ENCODE data around the gene FBXW4.
"Not testable (repeated sequence)": the region's sequence is repeated elsewhere in the genome, so short reads cannot be mapped to it uniquely, and the experiment has no call there.

Gene FBXW4

DNA sequence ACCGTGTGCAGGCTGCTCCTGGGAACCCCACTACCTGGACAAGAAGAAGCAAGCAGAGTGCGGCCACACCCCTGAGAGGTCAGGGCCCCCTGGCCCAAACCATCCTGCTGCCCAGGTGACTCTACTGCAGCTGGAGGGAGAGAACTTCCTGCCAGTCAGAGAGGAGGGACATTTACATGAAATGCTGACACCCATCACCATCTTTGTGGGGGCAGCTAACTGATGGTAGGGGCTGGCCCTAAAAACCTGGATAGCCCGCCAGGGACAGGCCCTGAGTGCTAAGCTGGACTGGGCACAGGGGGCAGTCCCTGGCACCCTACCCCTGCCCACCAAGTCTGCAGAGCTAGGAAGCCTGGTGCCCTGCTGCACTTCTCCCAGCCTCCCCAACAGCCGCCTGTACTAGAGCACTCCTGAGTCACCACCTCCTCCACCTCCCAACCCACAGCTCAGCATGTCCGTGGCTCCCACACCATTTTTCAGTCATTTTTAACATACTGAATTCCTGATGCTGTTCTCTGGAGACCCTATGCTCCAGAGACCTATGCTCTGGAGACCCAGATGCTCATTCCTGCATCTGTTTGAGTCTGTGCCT is 79.3 kb downstream of the FBXW4 start:
- DNase-seq, result no peak

DNA sequence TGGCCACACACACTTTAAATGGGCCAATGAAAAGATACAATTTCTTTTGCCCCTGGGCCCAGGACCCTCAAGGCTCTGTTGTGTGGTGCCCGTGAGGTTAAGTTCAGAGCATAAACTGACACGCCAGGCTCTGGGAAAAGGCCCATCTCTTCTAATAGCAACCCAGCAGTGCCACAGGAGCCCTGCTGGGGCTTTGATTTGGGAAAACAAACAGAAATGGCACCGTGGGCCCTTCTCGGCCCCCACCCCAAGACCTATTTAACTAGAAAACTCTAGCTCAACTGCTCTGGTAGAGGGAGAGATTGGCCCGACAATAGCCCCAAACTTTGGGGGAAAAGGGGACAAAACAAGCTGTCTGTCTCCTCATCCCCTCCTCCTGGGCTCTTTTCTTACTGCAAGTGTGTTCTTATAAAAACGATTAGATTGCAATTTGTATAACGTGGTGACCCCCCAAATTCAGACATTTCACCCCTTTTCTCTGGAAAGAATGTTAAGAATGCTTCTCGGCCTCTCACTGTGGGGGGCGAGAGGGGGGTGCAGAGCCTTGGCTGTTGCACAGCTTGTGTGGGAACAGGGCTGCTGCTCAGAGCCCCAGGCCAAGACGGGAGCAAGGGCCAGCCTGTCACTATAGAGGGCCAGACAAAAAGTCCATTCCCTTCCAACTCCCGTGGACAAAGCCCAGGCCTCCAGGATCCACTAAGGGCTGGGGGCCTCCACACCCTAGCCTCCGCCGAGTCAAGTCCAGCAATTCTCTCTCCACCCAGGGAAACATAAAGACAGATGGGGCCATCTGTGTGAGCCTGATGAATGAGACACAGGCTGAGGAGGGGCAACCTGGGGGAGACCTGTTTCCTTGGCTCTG is 80.1 kb downstream of the FBXW4 start:
- no peak for DNase-seq

DNA sequence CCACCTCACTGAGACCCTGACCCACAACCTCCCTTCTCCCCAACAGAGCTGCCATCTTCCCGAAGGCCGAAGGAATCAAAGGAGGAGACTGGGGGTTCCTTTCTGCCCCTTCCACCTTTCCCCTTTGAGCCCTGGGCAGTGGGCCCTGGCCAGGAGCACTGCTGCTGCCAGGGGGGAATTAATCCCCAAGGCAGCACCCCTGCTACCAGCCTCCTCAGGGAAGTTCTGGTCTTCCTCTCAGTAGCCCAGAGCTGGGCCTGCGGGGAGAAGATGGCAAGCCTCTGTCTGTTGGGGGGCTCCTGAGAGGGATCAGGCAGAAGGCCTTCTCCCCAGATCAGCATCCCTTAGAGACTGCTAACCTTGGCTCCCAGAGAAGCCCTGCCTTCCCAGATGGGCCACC is 81.3 kb downstream of the FBXW4 start:
- DNase-seq, result no peak

DNA sequence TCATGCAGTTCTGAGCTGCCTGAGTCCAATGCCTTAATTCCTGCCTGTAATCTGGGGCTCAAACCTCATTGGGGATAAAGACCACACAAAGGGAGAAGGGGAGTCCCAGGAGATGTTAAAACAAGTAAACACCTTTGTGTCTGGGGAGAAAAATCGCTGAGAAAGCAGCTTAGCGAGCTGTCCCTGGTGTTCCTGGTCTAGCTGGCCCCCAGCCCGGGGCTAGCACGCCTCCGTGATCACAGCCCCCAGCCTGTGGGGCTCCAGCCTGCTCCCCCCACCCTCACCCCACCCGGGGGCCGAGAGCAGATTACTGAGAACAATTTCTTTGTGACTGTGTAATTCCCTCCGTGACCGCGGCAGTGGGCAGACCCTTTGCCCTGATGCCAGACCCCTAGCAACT is 82.1 kb downstream of the FBXW4 start:
- no peak for DNase-seq

GRCh38 chr10:101612086-101612485 is 82.9 kb downstream of the FBXW4 start:
- DNase-seq, result no peak

- DNase-seq, result no peak
Measured at GRCh38 chr10:101611096-101611905, 83.7 kb downstream of the FBXW4 start.

- DNase-seq, result no peak
Measured at GRCh38 chr10:101609481-101609880, 85.5 kb downstream of the FBXW4 start.

- no peak for DNase-seq
Measured at GRCh38 chr10:101607124-101607523, 87.8 kb downstream of the FBXW4 start.

DNA sequence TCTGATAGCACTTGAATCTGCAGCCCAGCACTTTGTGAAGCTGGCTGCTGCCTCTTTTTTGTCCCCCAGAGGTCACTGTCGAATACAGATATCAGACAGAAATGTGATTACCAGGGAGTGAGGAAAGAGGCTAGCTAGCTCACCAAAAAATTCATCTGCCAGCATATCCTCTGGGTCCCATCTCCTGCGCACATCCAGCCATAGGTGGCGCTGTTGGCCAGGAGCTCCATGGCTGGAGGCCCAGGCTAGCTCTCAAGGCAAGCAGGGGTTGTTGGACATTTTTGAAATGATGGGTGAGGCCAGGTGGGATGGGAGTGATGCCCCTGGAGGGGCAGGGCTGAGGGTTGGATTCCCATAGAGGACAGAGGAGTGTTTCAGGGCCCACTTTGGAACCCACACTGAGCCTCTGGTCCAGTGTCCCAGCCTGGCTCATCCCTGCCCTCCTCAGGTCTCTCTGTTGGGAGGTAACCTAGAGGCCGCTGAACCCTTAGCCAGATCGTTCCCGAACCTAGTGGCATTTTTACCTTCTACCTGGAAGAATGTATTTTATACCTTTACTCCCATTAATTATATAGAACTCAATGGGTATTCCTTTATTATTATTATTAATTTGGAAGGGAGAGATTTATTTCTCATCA is 92.1 kb downstream of the FBXW4 start:
- peak; percentile 33 for DNase-seq

- DNase-seq, result no peak
Measured at GRCh38 chr10:101601541-101601940, 93.4 kb downstream of the FBXW4 start.

GRCh38 chr10:101597091-101597900 is 97.7 kb downstream of the FBXW4 start:
- DNase-seq, result no peak

DNA sequence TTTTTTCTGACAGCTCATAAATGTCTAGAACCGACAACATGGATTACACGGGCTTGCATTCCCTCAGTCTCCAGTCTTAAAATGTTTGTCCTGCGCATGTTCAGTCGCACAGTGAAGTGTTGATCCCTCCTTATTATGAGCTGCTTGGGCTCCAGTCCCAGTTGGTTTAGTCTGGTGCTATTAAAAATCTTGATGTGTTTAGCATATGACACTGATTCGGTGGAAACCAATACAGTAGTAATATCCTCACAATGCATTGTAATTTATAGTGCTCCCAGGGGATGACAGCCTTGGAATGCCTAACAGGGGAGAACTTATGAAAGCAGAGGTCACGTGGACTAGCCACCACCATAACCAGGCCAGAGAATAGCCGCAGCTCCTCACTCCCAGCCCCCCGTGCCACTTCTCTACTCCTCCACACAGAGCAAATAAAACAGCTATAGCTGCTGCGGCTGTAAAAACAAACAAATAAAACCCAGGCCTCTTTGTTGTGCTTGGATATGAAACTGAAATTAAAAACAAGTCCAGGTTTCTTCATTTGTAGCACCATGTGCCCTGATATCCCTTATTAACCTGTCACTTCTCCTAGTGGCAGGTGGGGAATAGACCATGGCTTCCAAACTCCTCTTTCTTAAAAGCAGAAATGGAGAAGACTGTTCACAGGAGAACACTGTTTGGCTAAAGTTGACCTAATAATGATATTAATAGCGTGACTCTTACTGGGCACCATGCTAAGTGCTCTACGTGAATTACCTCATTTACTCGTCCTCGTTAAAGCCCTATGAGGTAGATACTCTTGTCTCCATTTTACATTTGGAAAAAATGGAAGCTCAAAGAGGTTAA is 99.2 kb downstream of the FBXW4 start:
- no peak for DNase-seq

DNA sequence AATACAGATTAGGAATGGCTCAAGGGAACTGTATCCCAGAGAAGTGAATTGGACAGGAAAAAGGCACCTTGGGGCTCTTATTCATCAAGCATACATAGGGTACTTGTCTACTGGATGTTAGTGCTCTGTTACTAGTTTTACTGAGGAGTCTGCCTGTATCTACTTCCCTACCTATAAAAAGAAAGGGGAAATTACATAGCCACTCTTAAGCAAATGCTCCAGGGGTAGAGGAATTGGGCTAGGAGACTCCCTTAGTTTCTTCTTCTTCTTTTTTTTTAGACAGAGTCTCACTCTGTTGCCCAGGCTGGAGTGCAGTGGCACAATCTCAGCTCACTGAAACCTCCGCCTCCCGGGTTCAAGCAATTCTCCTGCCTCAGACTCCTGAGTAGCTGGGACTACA is 101.6 kb downstream of the FBXW4 start:
- not testable (repeated sequence) for DNase-seq

DNA sequence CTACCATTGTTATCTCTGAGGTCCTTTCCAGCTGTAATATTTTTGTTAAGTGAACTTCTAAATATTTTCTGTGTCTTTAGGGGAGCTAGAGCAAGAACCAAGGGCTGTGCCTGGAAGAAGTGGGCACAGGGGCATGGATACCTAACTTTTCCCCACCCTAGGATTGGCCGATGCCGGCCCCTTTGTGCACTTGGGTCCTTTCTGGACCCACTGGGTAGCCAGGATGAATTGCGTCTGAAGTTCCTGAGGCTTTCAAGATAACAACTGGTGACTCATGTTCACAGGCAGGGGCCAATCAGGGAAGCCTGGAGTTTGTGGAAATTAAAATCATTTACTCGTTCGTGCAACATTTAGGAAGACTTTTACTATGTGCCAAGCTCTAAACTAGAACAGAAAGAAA is 106.1 kb downstream of the FBXW4 start:
- no peak for DNase-seq

GRCh38 chr10:101587725-101588653 is 107.0 kb downstream of the FBXW4 start, which contains the start of the genes DPCD and POLL:
Gene DPCD, plus strand, starts transcription at chr10:101588321. Its CDS starts 16 bp downstream, at chr10:101588337.
Gene POLL, minus strand, starts transcription at chr10:101588257. Its CDS starts 897 bp downstream, at chr10:101587360.
- DNase-seq, result peak; percentile 83

DNA sequence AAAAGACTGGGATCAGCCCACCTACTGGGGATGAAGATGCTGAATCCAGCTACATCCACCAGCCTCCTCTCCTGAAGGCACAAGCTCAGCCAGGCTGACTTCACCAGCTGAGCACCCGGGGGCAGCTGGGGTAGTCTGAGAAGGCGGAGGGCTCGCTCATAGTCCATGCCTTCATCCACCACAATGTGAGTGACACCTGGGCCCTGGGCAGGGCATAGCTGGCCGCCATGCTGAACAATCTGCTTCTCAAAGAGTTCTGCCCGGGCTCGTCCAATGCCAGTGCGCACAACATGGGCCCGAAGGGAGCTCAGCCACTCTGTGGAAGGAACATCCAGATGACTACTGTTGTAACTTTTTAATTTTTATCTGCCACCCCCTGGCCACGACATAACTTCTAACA is 109.1 kb downstream of the FBXW4 start:
- no peak for DNase-seq

GRCh38 chr10:101580486-101581399 is 114.2 kb downstream of the FBXW4 start:
- no peak for DNase-seq

GRCh38 chr10:101579516-101579870 is 115.5 kb downstream of the FBXW4 start:
- no peak for DNase-seq

Measured in activated effector memory CD4-positive, alpha-beta T cell treated with Interleukin-2 at 50 U/mL for 16 hours (primary cell).